Hippocampal formation (tissue), 2 donors: ENCODE results near the gene TAF11L6.
"Not testable (repeated sequence)": the region's sequence is repeated elsewhere in the genome, so short reads cannot be mapped to it uniquely, and the experiment has no call there.

Experiments
- DNase-seq, 2 donors: peaks; one replicate each; lab custom pipeline; 2025; lab: John Stamatoyannopoulos, UW

The TAF11L6 gene

GRCh38 chr5:17528369-17528768 lies at the start of gene TAF11L6:
Gene TAF11L6 (plus strand): TSS chr5:17528669.
- DNase-seq, result not testable (repeated sequence)

- DNase-seq, result no peak
Observed at GRCh38 chr5:17481378-17481777, 47.1 kb upstream of the TAF11L6 start.

- no peak for DNase-seq
Observed at GRCh38 chr5:17482790-17483189, 45.7 kb upstream of the TAF11L6 start.

GRCh38 chr5:17486464-17487173 lies 41.9 kb upstream of the TAF11L6 start:
- not testable (repeated sequence) for DNase-seq

GRCh38 chr5:17487174-17487512 lies 41.3 kb upstream of the TAF11L6 start:
- no peak for DNase-seq

- DNase-seq, result not testable (repeated sequence)
Observed at GRCh38 chr5:17491257-17491656, 37.2 kb upstream of the TAF11L6 start.

- DNase-seq, result no peak
Observed at GRCh38 chr5:17492770-17493169, 35.7 kb upstream of the TAF11L6 start.

- DNase-seq, result no peak
Observed at GRCh38 chr5:17497446-17497845, 31.0 kb upstream of the TAF11L6 start.

- DNase-seq, result not testable (repeated sequence)
Observed at GRCh38 chr5:17497931-17498330, 30.5 kb upstream of the TAF11L6 start, which contains the start of gene TAF11L2. Gene TAF11L2 (plus strand): TSS chr5:17498231.

GRCh38 chr5:17511775-17512325 lies 16.6 kb upstream of the TAF11L6 start:
- no peak for DNase-seq

GRCh38 chr5:17517526-17517925 lies 10.9 kb upstream of the TAF11L6 start:
- DNase-seq, result not testable (repeated sequence)

- not testable (repeated sequence) for DNase-seq
Observed at GRCh38 chr5:17518067-17518466, 10.4 kb upstream of the TAF11L6 start, which contains the start of gene TAF11L3. Gene TAF11L3 (plus strand): TSS chr5:17518367.

- DNase-seq, result not testable (repeated sequence)
Observed at GRCh38 chr5:17519508-17519907, 9.0 kb upstream of the TAF11L6 start.

GRCh38 chr5:17521501-17521900 lies 7.0 kb upstream of the TAF11L6 start, which contains the start of gene TAF11L4:
Gene TAF11L4 (plus strand): TSS chr5:17521801.
- DNase-seq, result not testable (repeated sequence)

GRCh38 chr5:17524935-17525334 lies 3.5 kb upstream of the TAF11L6 start, which contains the start of gene TAF11L5:
Gene TAF11L5 (plus strand): TSS chr5:17525235.
- DNase-seq, result not testable (repeated sequence)

GRCh38 chr5:17526504-17526903 lies 2.0 kb upstream of the TAF11L6 start:
- DNase-seq, result not testable (repeated sequence)
